Gastroesophageal sphincter (tissue), 3 donors: Measurements from ENCODE around the gene ANKRD66.

ENCODE experiments used
- POLR2A ChIP-seq, 2 donors: fragments of 450-650 bp; IDR thresholded peaks; one replicate each; pipeline ENCODE4 v1.6.1; 2017; ENCODE audit warnings: antibody characterized with exemption in 2 of 2, mild to moderate bottlenecking in 2 of 2, moderate library complexity in 1 of 2
- POLR2AphosphoS5 ChIP-seq: sonication (generic); formaldehyde crosslinking; IDR thresholded peaks from one replicate; pipeline ENCODE4 v1.6.1; 2017; ENCODE audit warnings: antibody characterized with exemption
- TF ChIP-seq, protein P1 (sequence below), 4 experiments: fragments of 200-600 bp in 2 of 4; fragments of 450-650 bp in 2 of 4; sonication (generic) in 1 of 4; IDR thresholded peaks; one replicate each; pipeline ENCODE4 v1.5.1; 2017 to 2019; ENCODE audit warnings: antibody characterized with exemption in 4 of 4, mild to moderate bottlenecking in 2 of 4, moderate library complexity in 2 of 4

DNA sequence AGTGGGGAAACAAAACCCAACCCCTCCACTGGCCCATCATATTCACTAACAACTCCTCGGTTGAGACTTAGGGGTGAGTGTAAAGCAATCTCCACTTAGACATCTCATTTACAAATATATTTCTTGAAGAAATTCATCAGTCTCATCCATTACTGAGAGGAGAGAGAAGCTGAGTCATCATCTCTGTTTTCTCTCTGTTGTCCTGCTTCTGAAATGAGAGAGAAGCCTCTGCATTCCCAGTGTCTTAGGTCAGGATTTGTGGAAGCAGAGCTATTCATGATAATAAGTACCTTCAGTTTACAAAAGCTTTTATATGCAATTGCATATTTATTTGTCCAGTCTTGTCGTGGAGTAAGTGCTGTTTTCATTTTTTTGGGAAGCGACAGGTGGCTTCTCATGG is 47.3 kb downstream of the ANKRD66 start:
- TF ChIP-seq, protein P1, sequence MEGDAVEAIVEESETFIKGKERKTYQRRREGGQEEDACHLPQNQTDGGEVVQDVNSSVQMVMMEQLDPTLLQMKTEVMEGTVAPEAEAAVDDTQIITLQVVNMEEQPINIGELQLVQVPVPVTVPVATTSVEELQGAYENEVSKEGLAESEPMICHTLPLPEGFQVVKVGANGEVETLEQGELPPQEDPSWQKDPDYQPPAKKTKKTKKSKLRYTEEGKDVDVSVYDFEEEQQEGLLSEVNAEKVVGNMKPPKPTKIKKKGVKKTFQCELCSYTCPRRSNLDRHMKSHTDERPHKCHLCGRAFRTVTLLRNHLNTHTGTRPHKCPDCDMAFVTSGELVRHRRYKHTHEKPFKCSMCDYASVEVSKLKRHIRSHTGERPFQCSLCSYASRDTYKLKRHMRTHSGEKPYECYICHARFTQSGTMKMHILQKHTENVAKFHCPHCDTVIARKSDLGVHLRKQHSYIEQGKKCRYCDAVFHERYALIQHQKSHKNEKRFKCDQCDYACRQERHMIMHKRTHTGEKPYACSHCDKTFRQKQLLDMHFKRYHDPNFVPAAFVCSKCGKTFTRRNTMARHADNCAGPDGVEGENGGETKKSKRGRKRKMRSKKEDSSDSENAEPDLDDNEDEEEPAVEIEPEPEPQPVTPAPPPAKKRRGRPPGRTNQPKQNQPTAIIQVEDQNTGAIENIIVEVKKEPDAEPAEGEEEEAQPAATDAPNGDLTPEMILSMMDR (IDR thresholded peaks at IDR 0.05): no peak
- TF ChIP-seq POLR2A (IDR thresholded peaks at IDR 0.05): no peak
- TF ChIP-seq POLR2AphosphoS5: no peak
